Measurements from ENCODE around the gene KRTAP5-6.

The KRTAP5-6 gene

GRCh38 chr11:1731451-1732059 is 34.6 kb downstream of the KRTAP5-6 start:
- no peaks in the 10 kb centered on the region for H3K36me3 ChIP-seq (ENCODE audit: control insufficient read depth, insufficient read depth, low read length)

GRCh38 chr11:1732418-1733008 is 35.5 kb downstream of the KRTAP5-6 start:
- no peak overlapping the region for H3K4me3 ChIP-seq (ENCODE audit: extremely low read depth, insufficient read depth, low read length, poor library complexity, severe bottlenecking)
- H3K4me1 ChIP-seq (ENCODE audit: control insufficient read depth, insufficient read depth, low read length, poor library complexity, severe bottlenecking) = no peaks in the 10 kb centered on the region
- H3K27ac ChIP-seq (ENCODE audit: low read depth, low read length, severe bottlenecking) = no peak overlapping the region
- no peaks in the 10 kb centered on the region for H3K9me3 ChIP-seq (ENCODE audit: control insufficient read depth, low read length)
- 54 to 62% methylated on average over 12 to 13 of the region's 13 CpGs for WGBS, 2 experiments (ENCODE audit: insufficient coverage in 2 of 2)
- no peaks in the 10 kb centered on the region for H3K36me3 ChIP-seq (ENCODE audit: control insufficient read depth, insufficient read depth, low read length)

More at GRCh38 chr11:1731451-1732059, 34.6 kb downstream of the KRTAP5-6 start:
- no peak overlapping the region for H3K27ac ChIP-seq (ENCODE audit: low read depth, low read length, severe bottlenecking)
- H3K4me3 ChIP-seq (ENCODE audit: extremely low read depth, insufficient read depth, low read length, poor library complexity, severe bottlenecking) = no peak overlapping the region
- WGBS, 2 experiments (ENCODE audit: insufficient coverage in 2 of 2) = 86 to 92% methylated on average over 5 of the region's 5 CpGs
- no peaks in the 10 kb centered on the region for H3K9me3 ChIP-seq (ENCODE audit: control insufficient read depth, low read length)
- no peaks in the 10 kb centered on the region for H3K4me1 ChIP-seq (ENCODE audit: control insufficient read depth, insufficient read depth, low read length, poor library complexity, severe bottlenecking)

- Histone ChIP-seq H3K27ac (ENCODE audit: low read depth, low read length, severe bottlenecking) (no peak overlapping the region), H3K4me3 (ENCODE audit: extremely low read depth, insufficient read depth, low read length, poor library complexity, severe bottlenecking) (no peak overlapping the region), H3K9me3 (ENCODE audit: control insufficient read depth, low read length) (no peaks in the 10 kb centered on the region), H3K4me1 (ENCODE audit: control insufficient read depth, insufficient read depth, low read length, poor library complexity, severe bottlenecking) (no peaks in the 10 kb centered on the region), H3K36me3 (ENCODE audit: control insufficient read depth, insufficient read depth, low read length) (no peaks in the 10 kb centered on the region)
- 87 to 90% methylated on average over 12 to 14 of the region's 14 CpGs for WGBS, 2 experiments (ENCODE audit: insufficient coverage in 2 of 2)
These were observed 36.2 kb downstream of the KRTAP5-6 start for GRCh38 chr11:1733009-1733715.

- H3K4me3 ChIP-seq (ENCODE audit: extremely low read depth, insufficient read depth, low read length, poor library complexity, severe bottlenecking) = no peak overlapping the region
- H3K36me3 ChIP-seq (ENCODE audit: control insufficient read depth, insufficient read depth, low read length) = no peaks in the 10 kb centered on the region
- H3K4me1 ChIP-seq (ENCODE audit: control insufficient read depth, insufficient read depth, low read length, poor library complexity, severe bottlenecking) = no peaks in the 10 kb centered on the region
- 88 to 90% methylated on average over 23 to 25 of the region's 28 CpGs for WGBS, 2 experiments (ENCODE audit: insufficient coverage in 2 of 2)
- H3K27ac ChIP-seq (ENCODE audit: low read depth, low read length, severe bottlenecking) = no peak overlapping the region
- no peaks in the 10 kb centered on the region for H3K9me3 ChIP-seq (ENCODE audit: control insufficient read depth, low read length)
These were observed 37.0 kb downstream of the KRTAP5-6 start for GRCh38 chr11:1733716-1734640.

- Histone ChIP-seq H3K27ac (ENCODE audit: low read depth, low read length, severe bottlenecking) (no peak overlapping the region), H3K9me3 (ENCODE audit: control insufficient read depth, low read length) (no peaks in the 10 kb centered on the region), H3K4me3 (ENCODE audit: extremely low read depth, insufficient read depth, low read length, poor library complexity, severe bottlenecking) (no peak overlapping the region), H3K4me1 (ENCODE audit: control insufficient read depth, insufficient read depth, low read length, poor library complexity, severe bottlenecking) (no peaks in the 10 kb centered on the region), H3K36me3 (ENCODE audit: control insufficient read depth, insufficient read depth, low read length) (no peaks in the 10 kb centered on the region)
- 75 to 84% methylated on average over 8 to 9 of the region's 10 CpGs for WGBS, 2 experiments (ENCODE audit: insufficient coverage in 2 of 2)
These were observed 37.7 kb downstream of the KRTAP5-6 start for GRCh38 chr11:1734641-1735081.

GRCh38 chr11:1735271-1735670 is 38.3 kb downstream of the KRTAP5-6 start:
- Histone ChIP-seq H3K9me3 (ENCODE audit: control insufficient read depth, low read length) (no peaks in the 10 kb centered on the region), H3K4me1 (ENCODE audit: control insufficient read depth, insufficient read depth, low read length, poor library complexity, severe bottlenecking) (no peaks in the 10 kb centered on the region), H3K27ac (ENCODE audit: low read depth, low read length, severe bottlenecking) (no peak overlapping the region), H3K4me3 (ENCODE audit: extremely low read depth, insufficient read depth, low read length, poor library complexity, severe bottlenecking) (no peak overlapping the region), H3K36me3 (ENCODE audit: control insufficient read depth, insufficient read depth, low read length) (no peaks in the 10 kb centered on the region)
- WGBS, 2 experiments (ENCODE audit: insufficient coverage in 2 of 2) = 87 to 90% methylated on average over 13 to 15 of the region's 16 CpGs

GRCh38 chr11:1736447-1736992 is 39.5 kb downstream of the KRTAP5-6 start:
- H3K4me3 ChIP-seq (ENCODE audit: extremely low read depth, insufficient read depth, low read length, poor library complexity, severe bottlenecking) = no peak overlapping the region
- H3K36me3 ChIP-seq (ENCODE audit: control insufficient read depth, insufficient read depth, low read length) = no peaks in the 10 kb centered on the region
- H3K9me3 ChIP-seq (ENCODE audit: control insufficient read depth, low read length) = no peaks in the 10 kb centered on the region
- no peaks in the 10 kb centered on the region for H3K4me1 ChIP-seq (ENCODE audit: control insufficient read depth, insufficient read depth, low read length, poor library complexity, severe bottlenecking)
- no peak overlapping the region for H3K27ac ChIP-seq (ENCODE audit: low read depth, low read length, severe bottlenecking)
- 56 to 70% methylated on average over 2 to 3 of the region's 3 CpGs for WGBS, 2 experiments (ENCODE audit: insufficient coverage in 2 of 2)

GRCh38 chr11:1737080-1737757 is 40.2 kb downstream of the KRTAP5-6 start:
- Histone ChIP-seq H3K4me3 (ENCODE audit: extremely low read depth, insufficient read depth, low read length, poor library complexity, severe bottlenecking) (no peak overlapping the region), H3K4me1 (ENCODE audit: control insufficient read depth, insufficient read depth, low read length, poor library complexity, severe bottlenecking) (no peaks in the 10 kb centered on the region), H3K9me3 (ENCODE audit: control insufficient read depth, low read length) (no peaks in the 10 kb centered on the region), H3K36me3 (ENCODE audit: control insufficient read depth, insufficient read depth, low read length) (no peaks in the 10 kb centered on the region), H3K27ac (ENCODE audit: low read depth, low read length, severe bottlenecking) (no peak overlapping the region)
- WGBS, 2 experiments (ENCODE audit: insufficient coverage in 2 of 2) = 77 to 79% methylated on average over 3 to 4 of the region's 6 CpGs

GRCh38 chr11:1738380-1738779 is 41.4 kb downstream of the KRTAP5-6 start:
- 95 to 97% methylated on average over 10 of the region's 10 CpGs for WGBS, 2 experiments (ENCODE audit: insufficient coverage in 2 of 2)
- Histone ChIP-seq H3K9me3 (ENCODE audit: control insufficient read depth, low read length) (no peaks in the 10 kb centered on the region), H3K4me1 (ENCODE audit: control insufficient read depth, insufficient read depth, low read length, poor library complexity, severe bottlenecking) (no peaks in the 10 kb centered on the region), H3K36me3 (ENCODE audit: control insufficient read depth, insufficient read depth, low read length) (no peaks in the 10 kb centered on the region), H3K4me3 (ENCODE audit: extremely low read depth, insufficient read depth, low read length, poor library complexity, severe bottlenecking) (no peak overlapping the region), H3K27ac (ENCODE audit: low read depth, low read length, severe bottlenecking) (no peak overlapping the region)

GRCh38 chr11:1739576-1739975 is 42.6 kb downstream of the KRTAP5-6 start:
- Histone ChIP-seq H3K36me3 (ENCODE audit: control insufficient read depth, insufficient read depth, low read length) (no peaks in the 10 kb centered on the region), H3K9me3 (ENCODE audit: control insufficient read depth, low read length) (no peaks in the 10 kb centered on the region), H3K4me1 (ENCODE audit: control insufficient read depth, insufficient read depth, low read length, poor library complexity, severe bottlenecking) (no peaks in the 10 kb centered on the region), H3K27ac (ENCODE audit: low read depth, low read length, severe bottlenecking) (no peak overlapping the region), H3K4me3 (ENCODE audit: extremely low read depth, insufficient read depth, low read length, poor library complexity, severe bottlenecking) (no peak overlapping the region)
- WGBS, 2 experiments (ENCODE audit: insufficient coverage in 2 of 2) = 76 to 81% methylated on average over 5 to 8 of the region's 8 CpGs
